H1 (cell line): ENCODE measurements around the gene FAAH2. TPM values are rescaled to one million over a fixed set of nuclear protein-coding genes. Genes with fewer than 3 reads are reported as not detected.
A peak's percentile ranks its signal among the peaks of the same experiment; 100 is the strongest.

Source experiments
- CTCF ChIA-PET: fragments of 300-600 bp; sonication (Branson Sonifier 250); formaldehyde crosslinking; loops from one replicate; lab custom pipeline; 2021; ENCODE audit not compliant: partially characterized antibody; lab: Charles Lee
- POLR2A ChIA-PET: fragments of 300-600 bp; sonication (Branson Sonifier 250); formaldehyde crosslinking; loops from one replicate; lab custom pipeline; 2021; ENCODE audit warnings: inconsistent platforms; ENCODE audit not compliant: partially characterized antibody; lab: Charles Lee
- DNase-seq, 2 experiments: peaks; one replicate each; pipeline versions ENCODE4 v3.0.0 to v3.0.0-alpha.2; 2010 to 2022; ENCODE audit warnings: low spot score in 2 of 2, low read depth in 1 of 2, mixed read lengths in 1 of 2
- FAIRE-seq: peaks from 2 replicates; lab custom pipeline; 2011; peaks lifted over from hg19 to GRCh38; lab: Jason Lieb, UNC
- H2AFZ ChIP-seq: 2 replicates; pipeline ENCODE4 v1.8.1; 2012; ENCODE audit warnings: low read length, inconsistent platforms
- H2AK5ac ChIP-seq: 2 replicates; pipeline ENCODE4 v1.6.1; 2013; ENCODE audit warnings: low read depth, low read length
- H2BK120ac ChIP-seq: replicated peaks from 2 replicates; pipeline ENCODE3; 2013; ENCODE audit warnings: low read depth, low read length, inconsistent platforms
- H2BK12ac ChIP-seq: 2 replicates; pipeline ENCODE4 v1.6.1; 2013; ENCODE audit warnings: low read depth, low read length
- H2BK15ac ChIP-seq: 2 replicates; pipeline ENCODE4 v1.6.1; 2013; ENCODE audit warnings: low read length
- H2BK20ac ChIP-seq: 2 replicates; pipeline ENCODE4 v1.6.1; 2013; ENCODE audit warnings: low read length
- H2BK5ac ChIP-seq: 2 replicates; pipeline ENCODE4 v1.6.1; 2013; ENCODE audit warnings: low read depth, low read length
- H3K14ac ChIP-seq: 2 replicates; pipeline ENCODE4 v1.6.1; 2013; ENCODE audit warnings: inconsistent platforms; ENCODE audit not compliant: insufficient read length
- H3K18ac ChIP-seq: 2 replicates; pipeline ENCODE4 v1.6.1; 2013; ENCODE audit warnings: low read length; ENCODE audit errors: extremely low read depth
- H3K23ac ChIP-seq: 2 replicates; pipeline ENCODE4 v1.6.1; 2013; ENCODE audit warnings: inconsistent platforms; ENCODE audit not compliant: insufficient read length
- H3K23me2 ChIP-seq: 2 replicates; pipeline ENCODE4 v1.6.1; 2013; ENCODE audit warnings: low read depth, low read length
- H3K27ac ChIP-seq: 2 replicates; pipeline ENCODE4 v1.6.1; 2011; ENCODE audit warnings: low read depth, low read length, inconsistent platforms
- H3K27me3 ChIP-seq, 4 experiments: replicated peaks in 1 of 4; 1 replicate in 1 of 4; 2 replicates in 3 of 4; pipeline versions ENCODE4 v1.6.1 to v1.8.1; 2011 to 2013; ENCODE audit warnings: low read length in 3 of 4, mild to moderate bottlenecking in 3 of 4, inconsistent platforms in 2 of 4, mixed read lengths in 2 of 4, moderate library complexity in 1 of 4; ENCODE audit not compliant: control insufficient read depth in 3 of 4, insufficient read depth in 3 of 4; ENCODE audit errors: extremely low read depth in 1 of 4
- H3K36me3 ChIP-seq, 4 experiments: 2 replicates each; pipeline versions ENCODE4 v1.6.1 to v1.8.1; 2011 to 2013; ENCODE audit warnings: mild to moderate bottlenecking in 4 of 4, low read length in 3 of 4, moderate library complexity in 2 of 4, control low read depth in 1 of 4, inconsistent platforms in 1 of 4; ENCODE audit not compliant: insufficient read depth in 4 of 4, control insufficient read depth in 2 of 4
- H3K4ac ChIP-seq: replicated peaks from 2 replicates; pipeline ENCODE3; 2013; ENCODE audit warnings: low read length, low read depth, mixed read lengths, inconsistent platforms; ENCODE audit not compliant: insufficient read length
- H3K4me1 ChIP-seq, 4 experiments: replicated peaks in 1 of 4; 1 replicate in 1 of 4; 2 replicates in 3 of 4; pipeline versions ENCODE4 v1.6.1 to v1.8.1; 2011 to 2013; ENCODE audit warnings: low read length in 3 of 4, inconsistent platforms in 2 of 4, mixed read lengths in 1 of 4; ENCODE audit not compliant: insufficient read depth in 4 of 4, control insufficient read depth in 3 of 4
- H3K4me2 ChIP-seq, 2 experiments: 2 replicates each; pipeline versions ENCODE4 v1.6.1 to v1.8.1; 2011 to 2013; ENCODE audit warnings: low read depth in 2 of 2, low read length in 2 of 2, control low read depth in 1 of 2, inconsistent platforms in 1 of 2, mild to moderate bottlenecking in 1 of 2; ENCODE audit not compliant: insufficient read depth in 1 of 2
- H3K4me3 ChIP-seq, 4 experiments: fragments of 200-600, 300-600 bp in 1 of 4; sonication (generic), shearing (Covaris generic), sonication (Bioruptor Twin) in 1 of 4; 2 replicates each; pipeline versions ENCODE4 v1.5.1 to v1.8.1; 2011 to 2016; ENCODE audit warnings: low read length in 4 of 4, low read depth in 3 of 4, control low read depth in 2 of 4, inconsistent platforms in 2 of 4, mild to moderate bottlenecking in 2 of 4, mixed read lengths in 1 of 4, moderate library complexity in 1 of 4; ENCODE audit not compliant: insufficient read depth in 2 of 4; ENCODE audit errors: extremely low read depth in 1 of 4
- H3K56ac ChIP-seq: replicated peaks from 2 replicates; pipeline ENCODE3; 2013; ENCODE audit warnings: low read depth, mild to moderate bottlenecking, mixed read lengths, low read length, inconsistent platforms; ENCODE audit not compliant: insufficient read length
- H3K79me1 ChIP-seq: 2 replicates; pipeline ENCODE4 v1.6.1; 2013; ENCODE audit warnings: low read depth, low read length, control low read depth
- H3K79me2 ChIP-seq, 2 experiments: 2 replicates each; pipeline versions ENCODE4 v1.6.1 to v1.8.1; 2012 to 2013; ENCODE audit warnings: low read length in 2 of 2, mild to moderate bottlenecking in 2 of 2, inconsistent platforms in 1 of 2; ENCODE audit not compliant: insufficient read depth in 2 of 2, control insufficient read depth in 1 of 2
- H3K9ac ChIP-seq, 4 experiments: replicated peaks in 1 of 4; 1 replicate in 1 of 4; 2 replicates in 3 of 4; pipeline versions ENCODE4 v1.6.1 to v1.8.1; 2011 to 2013; ENCODE audit warnings: low read depth in 3 of 4, low read length in 3 of 4, control low read depth in 2 of 4, mild to moderate bottlenecking in 2 of 4, moderate library complexity in 2 of 4, inconsistent platforms in 1 of 4; ENCODE audit errors: extremely low read depth in 1 of 4
- H3K9me3 ChIP-seq, 2 experiments: 2 replicates each; pipeline versions ENCODE4 v1.6.1 to v1.8.1; 2012 to 2013; ENCODE audit warnings: mild to moderate bottlenecking in 2 of 2, moderate library complexity in 2 of 2, control low read depth in 1 of 2, inconsistent platforms in 1 of 2, low read depth in 1 of 2, low read length in 1 of 2, mixed read lengths in 1 of 2; ENCODE audit not compliant: insufficient read depth in 2 of 2
- H4K20me1 ChIP-seq, 2 experiments: replicated peaks in 1 of 2; 2 replicates each; pipeline versions ENCODE3 to v1.8.1; 2011 to 2013; ENCODE audit warnings: inconsistent platforms in 2 of 2, low read length in 2 of 2, mild to moderate bottlenecking in 1 of 2; ENCODE audit not compliant: insufficient read depth in 2 of 2, control insufficient read depth in 1 of 2
- H4K5ac ChIP-seq: 2 replicates; pipeline ENCODE4 v1.6.1; 2013; ENCODE audit warnings: low read length, low read depth, mixed read lengths, inconsistent platforms; ENCODE audit not compliant: insufficient read length
- H4K8ac ChIP-seq: 2 replicates; pipeline ENCODE4 v1.8.0; 2013; ENCODE audit warnings: mild to moderate bottlenecking, moderate library complexity, low read length, inconsistent platforms; ENCODE audit not compliant: insufficient read depth; ENCODE audit errors: extremely low read depth
- H4K91ac ChIP-seq: replicated peaks from 2 replicates; pipeline ENCODE3; 2013; ENCODE audit warnings: low read length, mixed read lengths, inconsistent platforms; ENCODE audit not compliant: insufficient read length
- CTCF ChIP-seq, 3 experiments: IDR thresholded peaks; 1 replicate in 2 of 3; 2 replicates in 1 of 3; pipeline versions ENCODE4 v1.5.1 to v1.6.1; 2011; ENCODE audit warnings: low read length in 3 of 3, mild to moderate bottlenecking in 3 of 3, inconsistent platforms in 2 of 3, low read depth in 1 of 3, moderate library complexity in 1 of 3; ENCODE audit not compliant: insufficient read depth in 1 of 3; ENCODE audit errors: control extremely low read depth in 1 of 3
- MAX ChIP-seq: IDR thresholded peaks from 2 replicates; pipeline ENCODE4 v1.6.1; 2012; ENCODE audit warnings: inconsistent platforms
- NRF1 ChIP-seq: IDR thresholded peaks from 2 replicates; pipeline ENCODE4 v1.6.1; 2011; ENCODE audit warnings: mild to moderate bottlenecking, low read depth, low read length, improper control_type of control experiment
- RAD21 ChIP-seq, 2 experiments: IDR thresholded peaks in 1 of 2; conservative IDR thresholded peaks in 1 of 2; 2 replicates each; pipeline ENCODE4 v1.6.1; 2011; ENCODE audit warnings: low read depth in 2 of 2, low read length in 2 of 2, improper control_type of control experiment in 1 of 2, inconsistent platforms in 1 of 2, mild to moderate bottlenecking in 1 of 2, moderate library complexity in 1 of 2
- WGBS, 2 experiments: shearing (Covaris generic) in 1 of 2; methylation state at CpG; one replicate each; pipeline versions ENCODE4 v1.1.6 to v1.1.7; 2013 to 2015; ENCODE audit warnings: low lambda C conversion rate in 2 of 2, mixed read lengths in 2 of 2, inconsistent platforms in 1 of 2, low coverage in 1 of 2, missing lambda C conversion rate in 1 of 2; ENCODE audit not compliant: insufficient replicate concordance in 2 of 2, insufficient coverage in 1 of 2, insufficient read length in 1 of 2; ENCODE audit errors: extremely low coverage in 1 of 2, missing lambda C conversion rate in 1 of 2; 5-methylcytosine and 5-hydroxymethylcytosine counted together
- polyA plus RNA-seq, 7 experiments: library from polyadenylated mRNA; depleted of rRNA in 3 of 7; stranded (reverse) in 5 of 7; unstranded in 2 of 7; fragments of >200 nt in 5 of 7; fragments of 200-250 nt in 2 of 7; gene quantifications; 1 replicate in 5 of 7; 2 replicates in 1 of 7; 4 replicates in 1 of 7; pipeline versions ENCODE4 v1.2.1 to v1.2.3, GENCODE V29; 2011 to 2013; ENCODE audit warnings: missing spikeins in 2 of 7, mixed read lengths in 2 of 7
- total RNA-seq: library from RNA; stranded (reverse); fragmentation: NEBNext Ultra II Directional; extraction: Animal tissue kit (Norgen Biotek cat#: 25700); gene quantifications from 2 replicates; pipeline ENCODE4 v1.2.1, GENCODE V29; 2021

Gene FAAH2
- total and polyA plus RNA-seq, 2 of the 8 experiments (the other 6 are each of a cell fraction or from before 2014, with no cell fraction given), result 3.6 to 4.4 TPM

GRCh38 chrX:57282568-57282967, 3.9 kb upstream of the FAAH2 start:
- Histone ChIP-seq H2BK120ac (no peak overlapping the region), H2BK15ac (no peak overlapping the region), H3K79me1 (no peaks in the 10 kb centered on the region), H3K14ac (no peak overlapping the region), H4K5ac (no peak overlapping the region), H3K9me3 (no peaks in the 10 kb centered on the region), H2AK5ac (no peak overlapping the region), H3K27ac (no peak overlapping the region), H3K9ac (no peak overlapping the region), H3K79me2 (no peaks in the 10 kb centered on the region), H3K4ac (no peak overlapping the region), H3K4me1 (no peaks in the 10 kb centered on the region), H4K91ac (no peak overlapping the region), H2BK12ac (0 out of 2 replicates have a peak overlapping the region, but pooled peaks have one; percentile 77), H4K8ac (no peak overlapping the region), H3K27me3 (no peaks in the 10 kb centered on the region), H3K4me2 (no peak overlapping the region), H3K56ac (no peak overlapping the region), H3K36me3 (no peaks in the 10 kb centered on the region), H3K18ac (no peak overlapping the region), H2BK5ac (no peak overlapping the region), H2AFZ (peak overlapping the region; percentile 85; the same call in 1 of the 2 replicates), H2BK20ac (no peak overlapping the region), H3K23me2 (0 out of 2 replicates have a peak, but pooled peaks cover 2% of the 10 kb centered on the region), H3K23ac (no peak overlapping the region), H4K20me1 (no peaks in the 10 kb centered on the region), H3K4me3 (no peak overlapping the region)
- ChIA-PET CTCF (interaction anchor here (0.5 to 1.4 kb wide), 4 partner anchors 127 to 1000 kb away, joined by 3 to 7 read pairs (median 3); no protein-coding TSS in a partner anchor), POLR2A (no interaction called here)
- 67% methylated on average over 4 of the region's 4 CpGs; no CpG with 5 or more reads in 1 of the 2 experiments for WGBS, 2 experiments
- TF ChIP-seq MAX (peak; percentile 50; the same call in 1 of the 2 replicates), RAD21 (IDR thresholded peaks at IDR 0.05 in 1 of 2, conservative IDR thresholded peaks at IDR 0.05 in 1 of 2; ENCODE audit: low read depth in 2 of 2, low read length in 2 of 2) (peak; percentile 35 to 48; a peak in 3 of 4 replicates), CTCF (IDR thresholded peaks at IDR 0.05; ENCODE audit: control extremely low read depth in 1 of 3, insufficient read depth in 1 of 3, low read depth in 1 of 3, low read length in 3 of 3) (peak in 1 of 3 experiments; percentile 2; a peak in 2 of 4 replicates), NRF1 (no peak)
- peak; percentile 72 for FAIRE-seq
- DNase-seq, result no peak
